OCI-LY1 (cell line): ENCODE measurements around the gene TBC1D2B.
A peak's percentile ranks its signal among the peaks of the same experiment; 100 is the strongest.

ENCODE experiments used
- H2AFZ ChIP-seq: fragments of 200-600 bp; sonication (generic), shearing (Covaris generic); 2 replicates; pipeline ENCODE4 v1.6.0; 2014; ENCODE audit warnings: antibody characterized with exemption, mild to moderate bottlenecking, low read length
- H3F3A ChIP-seq: fragments of 200-600 bp; sonication (generic), shearing (Covaris generic); 2 replicates; pipeline ENCODE4 v1.6.0; 2014; ENCODE audit warnings: mild to moderate bottlenecking, antibody characterized with exemption, low read length, moderate library complexity; ENCODE audit not compliant: insufficient read depth
- H3K27ac ChIP-seq: fragments of 200-600 bp; sonication (generic); 2 replicates; pipeline ENCODE4 v1.5.1; 2014; ENCODE audit warnings: low read length, mixed run types, mild to moderate bottlenecking, low read depth; ENCODE audit not compliant: poor library complexity, severe bottlenecking
- H3K27me3 ChIP-seq: fragments of 200-600 bp; sonication (generic); 2 replicates; pipeline ENCODE4 v1.6.0; 2014; ENCODE audit warnings: antibody characterized with exemption, mild to moderate bottlenecking, low read length, moderate library complexity; ENCODE audit not compliant: insufficient read depth
- H3K36me3 ChIP-seq: fragments of 200-600 bp; sonication (generic); 2 replicates; pipeline ENCODE4 v1.6.1; 2014; ENCODE audit warnings: mild to moderate bottlenecking, antibody characterized with exemption, low read length, moderate library complexity, mixed read lengths; ENCODE audit not compliant: insufficient read depth
- H3K4me1 ChIP-seq: fragments of 200-600 bp; sonication (generic); 2 replicates; pipeline ENCODE4 v1.5.1; 2014; ENCODE audit warnings: mild to moderate bottlenecking, low read length, moderate library complexity; ENCODE audit not compliant: insufficient read depth, severe bottlenecking
- H3K4me2 ChIP-seq: fragments of 200-600 bp; sonication (generic), shearing (Covaris generic); 2 replicates; pipeline ENCODE4 v1.6.1; 2014; ENCODE audit warnings: low read length
- H3K4me3 ChIP-seq: fragments of 200-600 bp; sonication (generic); 2 replicates; pipeline ENCODE4 v1.5.1; 2014; ENCODE audit warnings: low read length, low read depth, mild to moderate bottlenecking, mixed read lengths; ENCODE audit not compliant: poor library complexity, severe bottlenecking
- H3K79me2 ChIP-seq: fragments of 200-600 bp; shearing (Covaris generic); 2 replicates; pipeline ENCODE4 v1.6.1; 2016; ENCODE audit warnings: mixed run types, low read length, mixed read lengths; ENCODE audit not compliant: insufficient read depth
- H3K9ac ChIP-seq: fragments of 200-600 bp; sonication (generic), shearing (Covaris generic); 2 replicates; pipeline ENCODE4 v1.6.1; 2014; ENCODE audit warnings: mild to moderate bottlenecking, low read length, mixed read lengths
- H3K9me2 ChIP-seq: fragments of 200-600 bp; sonication (generic), shearing (Covaris generic); 2 replicates; pipeline ENCODE4 v1.6.1; 2014; ENCODE audit warnings: low read depth, mild to moderate bottlenecking, low read length, mixed read lengths
- H3K9me3 ChIP-seq: fragments of 200-600 bp; shearing (Covaris generic); 2 replicates; pipeline ENCODE4 v1.6.1; 2014; ENCODE audit warnings: low read length, mixed read lengths
- H4K20me1 ChIP-seq: fragments of 200-600 bp; sonication (generic), shearing (Covaris generic); 2 replicates; pipeline ENCODE4 v1.6.0; 2016; ENCODE audit warnings: mild to moderate bottlenecking, low read length; ENCODE audit not compliant: insufficient read depth
- CTCF ChIP-seq: fragments of 200-600 bp; sonication (generic), shearing (Covaris generic); IDR thresholded peaks from 2 replicates; pipeline ENCODE4 v1.5.1; 2017; ENCODE audit warnings: mild to moderate bottlenecking, antibody characterized with exemption, low read length, moderate library complexity, mixed read lengths
- EZH2 ChIP-seq: fragments of 200-600 bp; sonication (generic), shearing (Covaris generic); IDR thresholded peaks from 2 replicates; pipeline ENCODE4 v1.8.0; 2017; ENCODE audit warnings: borderline replicate concordance, mixed run types, mild to moderate bottlenecking, antibody characterized with exemption, low read length, moderate library complexity, mixed read lengths

The TBC1D2B gene

GRCh38 chr15:78037779-78038305 is 39.7 kb downstream of the TBC1D2B start:
- TF ChIP-seq CTCF (no peak), EZH2 (no peak)
- 0 out of 2 replicates have a peak, but pooled peaks cover 7% of the 10 kb centered on the region for H3F3A ChIP-seq
- no peak overlapping the region for H3K4me3 ChIP-seq
- peak overlapping the region; percentile 33; the same call in 1 of the 2 replicates for H3K9ac ChIP-seq
- H3K27ac ChIP-seq: peak overlapping the region; percentile 98
- H3K4me2 ChIP-seq: peak overlapping the region; percentile 30; the same call in 1 of the 2 replicates
- H3K9me3 ChIP-seq: no peaks in the 10 kb centered on the region
- H3K79me2 ChIP-seq: 0 out of 2 replicates have a peak, but pooled peaks cover 5% of the 10 kb centered on the region
- H3K36me3 ChIP-seq: peaks cover 8% of the 10 kb centered on the region; the same call in 1 of the 2 replicates
- no peak overlapping the region for H2AFZ ChIP-seq
- H3K4me1 ChIP-seq: peaks cover 76% of the 10 kb centered on the region
- no peaks in the 10 kb centered on the region for H4K20me1 ChIP-seq
- no peaks in the 10 kb centered on the region for H3K9me2 ChIP-seq
- H3K27me3 ChIP-seq: no peaks in the 10 kb centered on the region

GRCh38 chr15:78037328-78037727 is 40.2 kb downstream of the TBC1D2B start:
- no peaks in the 10 kb centered on the region for H3K9me2 ChIP-seq
- H3K9ac ChIP-seq: no peak overlapping the region; the same call in 1 of the 2 replicates
- H3K27ac ChIP-seq: peak overlapping the region; percentile 98
- H3K9me3 ChIP-seq: no peaks in the 10 kb centered on the region
- TF ChIP-seq CTCF (no peak), EZH2 (no peak)
- H3K36me3 ChIP-seq: peaks cover 8% of the 10 kb centered on the region; the same call in 1 of the 2 replicates
- H4K20me1 ChIP-seq: no peaks in the 10 kb centered on the region
- H3K4me3 ChIP-seq: no peak overlapping the region
- H3K27me3 ChIP-seq: no peaks in the 10 kb centered on the region
- H3K79me2 ChIP-seq: peaks cover 10% of the 10 kb centered on the region; the same call in 1 of the 2 replicates
- H3K4me2 ChIP-seq: no peak overlapping the region; the same call in 1 of the 2 replicates
- H2AFZ ChIP-seq: no peak overlapping the region
- H3F3A ChIP-seq: 0 out of 2 replicates have a peak, but pooled peaks cover 7% of the 10 kb centered on the region
- H3K4me1 ChIP-seq: peaks cover 81% of the 10 kb centered on the region

GRCh38 chr15:78035861-78036476 is 41.5 kb downstream of the TBC1D2B start:
- Histone ChIP-seq H3K4me3 (peak overlapping the region; percentile 33), H3K9me2 (no peaks in the 10 kb centered on the region), H3F3A (0 out of 2 replicates have a peak, but pooled peaks cover 7% of the 10 kb centered on the region), H3K36me3 (peaks cover 11% of the 10 kb centered on the region; the same call in 1 of the 2 replicates), H3K4me2 (peak overlapping the region; percentile 63), H3K9ac (peak overlapping the region; percentile 58; the same call in 1 of the 2 replicates), H2AFZ (no peak overlapping the region), H3K4me1 (peaks cover 77% of the 10 kb centered on the region), H3K27me3 (no peaks in the 10 kb centered on the region), H3K79me2 (peaks cover 10% of the 10 kb centered on the region; the same call in 1 of the 2 replicates), H3K9me3 (no peaks in the 10 kb centered on the region), H4K20me1 (no peaks in the 10 kb centered on the region), H3K27ac (peak overlapping the region; percentile 98)
- TF ChIP-seq CTCF (no peak), EZH2 (no peak)
